Progenitor cell of endocrine pancreas (in vitro differentiated cells): Measurements from ENCODE around the gene FRMPD2. TPM values are rescaled to one million over a fixed set of nuclear protein-coding genes. Genes with fewer than 3 reads are reported as not detected.
A peak's percentile ranks its signal among the peaks of the same experiment; 100 is the strongest.
"Not testable (repeated sequence)": the region's sequence is repeated elsewhere in the genome, so short reads cannot be mapped to it uniquely, and the experiment has no call there.

Experiments used
- DNase-seq: peaks from one replicate; pipeline ENCODE4 v3.0.0; 2021; ENCODE audit warnings: low spot score; ENCODE audit not compliant: unreplicated experiment
- H3K27ac Mint-ChIP-seq: 2 replicates; pipeline ENCODE4 v1.8.0; 2021; ENCODE audit warnings: mild to moderate bottlenecking, moderate library complexity, mixed read lengths
- H3K27me3 Mint-ChIP-seq: 2 replicates; pipeline ENCODE4 v1.8.0; 2021; ENCODE audit warnings: mixed read lengths
- H3K36me3 Mint-ChIP-seq: 2 replicates; pipeline ENCODE4 v1.8.0; 2022; ENCODE audit warnings: mixed read lengths; ENCODE audit not compliant: insufficient read depth
- H3K4me1 Mint-ChIP-seq: 2 replicates; pipeline ENCODE4 v1.8.0; 2021; ENCODE audit warnings: low read depth, mixed read lengths
- H3K4me3 Mint-ChIP-seq: 2 replicates; pipeline ENCODE4 v1.8.0; 2021; ENCODE audit warnings: low read depth, mild to moderate bottlenecking, moderate library complexity, mixed read lengths
- H3K9me3 Mint-ChIP-seq: 2 replicates; pipeline ENCODE4 v1.8.0; 2021; ENCODE audit warnings: low read depth, mixed read lengths
- CTCF ChIP-seq: fragments of 200-600 bp; sonication (generic); IDR thresholded peaks from one replicate; pipeline ENCODE4 v1.5.0; 2021; ENCODE audit warnings: antibody characterized with exemption, mild to moderate bottlenecking; ENCODE audit not compliant: unreplicated experiment
- total RNA-seq: library from RNA; stranded (reverse); gene quantifications from 2 replicates; pipeline ENCODE4 v1.2.1, GENCODE V29; 2021

Gene FRMPD2
- total RNA-seq, 1 donor from 2014 or later = 1.2 TPM

- Mint-ChIP-seq H3K4me3 (no peak overlapping the region), H3K27ac (no peak overlapping the region), H3K4me1 (peaks cover 4% of the 10 kb centered on the region), H3K36me3 (no peaks in the 10 kb centered on the region), H3K27me3 (peaks cover 8% of the 10 kb centered on the region), H3K9me3 (no peaks in the 10 kb centered on the region)
- no peak for TF ChIP-seq CTCF
- DNase-seq = no peak
Measured at GRCh38 chr10:48246501-48246900, 28.0 kb downstream of the FRMPD2 start.

DNA sequence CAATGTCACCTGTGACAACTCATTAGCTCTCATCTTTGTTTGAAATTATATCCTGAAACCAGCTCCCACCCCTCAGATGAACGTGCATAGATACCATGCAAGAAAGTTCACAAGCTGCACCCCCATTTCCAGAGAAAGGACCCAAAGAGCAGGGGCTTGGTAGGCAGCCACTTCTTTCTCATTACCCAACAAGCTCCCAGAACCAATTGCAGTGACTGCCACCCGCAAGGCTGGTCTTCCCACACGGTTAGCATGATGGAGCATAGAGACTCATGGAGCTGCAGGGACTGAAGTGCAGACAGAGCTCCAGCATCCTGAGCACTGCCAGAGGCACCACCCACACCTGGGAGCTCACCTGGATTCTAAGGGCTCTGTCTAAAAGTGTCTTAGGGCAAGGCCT is 28.5 kb downstream of the FRMPD2 start:
- TF ChIP-seq CTCF = no peak
- H3K27ac Mint-ChIP-seq = no peak overlapping the region
- H3K27me3 Mint-ChIP-seq = peaks cover 12% of the 10 kb centered on the region
- no peaks in the 10 kb centered on the region for H3K36me3 Mint-ChIP-seq
- no peak overlapping the region for H3K4me3 Mint-ChIP-seq
- H3K9me3 Mint-ChIP-seq = no peaks in the 10 kb centered on the region
- no peaks in the 10 kb centered on the region for H3K4me1 Mint-ChIP-seq
- no peak for DNase-seq

GRCh38 chr10:48243921-48244320 is 30.6 kb downstream of the FRMPD2 start:
- H3K27ac Mint-ChIP-seq, H3K4me1 Mint-ChIP-seq, H3K36me3 Mint-ChIP-seq, H3K4me3 Mint-ChIP-seq, H3K9me3 Mint-ChIP-seq, DNase-seq: not testable (repeated sequence)
- H3K27me3 Mint-ChIP-seq = peaks cover 15% of the 10 kb centered on the region

- no peak overlapping the region for H3K4me3 Mint-ChIP-seq
- peaks cover 15% of the 10 kb centered on the region for H3K27me3 Mint-ChIP-seq
- no peaks in the 10 kb centered on the region for H3K9me3 Mint-ChIP-seq
- H3K4me1 Mint-ChIP-seq = no peaks in the 10 kb centered on the region
- peak overlapping the region; percentile 36 for H3K27ac Mint-ChIP-seq
- no peaks in the 10 kb centered on the region for H3K36me3 Mint-ChIP-seq
- no peak for TF ChIP-seq CTCF
- no peak for DNase-seq
Measured at GRCh38 chr10:48243487-48243886, 31.0 kb downstream of the FRMPD2 start.

DNA sequence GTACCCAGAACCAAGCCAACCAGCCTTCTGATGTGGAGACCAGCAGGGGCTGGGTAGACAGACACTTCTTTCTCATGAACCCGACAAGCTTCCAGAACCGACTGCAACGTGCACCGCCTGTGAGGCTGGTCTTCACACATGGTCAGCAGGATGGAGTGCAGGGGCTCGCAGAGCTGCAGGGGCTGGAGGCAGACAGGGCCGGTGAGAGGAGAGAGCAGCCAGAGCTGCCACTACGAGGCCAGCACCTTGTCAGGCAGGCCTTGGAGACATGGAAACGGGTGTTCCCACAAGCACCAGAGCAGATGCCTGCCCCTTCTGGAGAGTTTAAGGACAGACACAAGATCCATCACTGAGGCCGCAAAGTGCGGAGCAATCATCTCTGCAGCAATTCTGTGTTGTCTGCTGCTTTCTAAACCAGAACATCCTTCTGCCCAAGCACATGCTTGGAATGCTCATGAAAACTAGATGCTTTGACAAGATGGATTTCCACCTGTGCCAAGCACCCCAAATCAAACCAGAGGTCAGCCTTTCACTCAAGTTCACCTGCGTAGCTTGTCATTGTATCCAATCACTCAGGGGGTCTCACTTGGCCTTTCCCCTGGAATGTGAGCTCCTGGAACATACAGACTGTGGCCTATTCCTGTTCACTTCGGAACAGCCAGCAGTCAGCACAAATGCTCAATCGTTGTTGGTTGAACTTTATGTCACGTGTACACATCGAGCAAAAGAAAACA is 32.2 kb downstream of the FRMPD2 start:
- H3K27ac Mint-ChIP-seq = no peak overlapping the region
- H3K9me3 Mint-ChIP-seq = no peaks in the 10 kb centered on the region
- H3K27me3 Mint-ChIP-seq = peaks cover 13% of the 10 kb centered on the region
- H3K4me1 Mint-ChIP-seq = no peaks in the 10 kb centered on the region
- DNase-seq = no peak
- TF ChIP-seq CTCF = no peak
- no peaks in the 10 kb centered on the region for H3K36me3 Mint-ChIP-seq
- H3K4me3 Mint-ChIP-seq = no peak overlapping the region

- peaks cover 13% of the 10 kb centered on the region for H3K27me3 Mint-ChIP-seq
- H3K9me3 Mint-ChIP-seq = no peaks in the 10 kb centered on the region
- no peaks in the 10 kb centered on the region for H3K36me3 Mint-ChIP-seq
- TF ChIP-seq CTCF = no peak
- no peak overlapping the region for H3K4me3 Mint-ChIP-seq
- no peak overlapping the region for H3K27ac Mint-ChIP-seq
- H3K4me1 Mint-ChIP-seq = no peaks in the 10 kb centered on the region
- no peak for DNase-seq
Measured at GRCh38 chr10:48241332-48241731, 33.2 kb downstream of the FRMPD2 start.
